ENCODE data around the gene MS4A12. TPM values are rescaled to one million over a fixed set of nuclear protein-coding genes. Genes with fewer than 3 reads are reported as not detected.
"Not testable (repeated sequence)": the region's sequence is repeated elsewhere in the genome, so short reads cannot be mapped to it uniquely, and the experiment has no call there.

The MS4A12 gene
- total RNA-seq, 1 experiment from 2014 or later, result not detected

DNA sequence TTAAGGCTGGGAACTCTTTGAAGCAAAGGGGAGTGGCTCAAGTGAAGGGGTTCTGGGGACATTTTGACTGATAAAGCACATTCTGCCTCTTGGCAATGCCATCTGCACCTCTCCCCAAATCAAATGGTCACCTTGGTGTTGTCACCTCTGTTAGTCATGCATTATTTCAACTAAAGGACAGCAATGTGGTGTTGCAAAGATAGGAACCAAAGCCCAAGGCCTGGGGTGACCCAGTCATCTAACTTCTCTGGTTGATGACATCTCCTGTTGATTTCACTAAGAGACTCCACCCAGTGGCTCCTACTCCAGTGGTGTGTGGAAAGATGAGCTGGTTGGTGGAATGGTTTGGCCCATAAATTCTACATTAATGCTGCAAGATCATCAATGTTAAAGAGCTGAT, 44.7 kb upstream of the MS4A12 start:
- Histone ChIP-seq H3K4me3 (ENCODE audit: low read depth in 2 of 2, low read length in 2 of 2) (no peak overlapping the region), H3K9me3 (ENCODE audit: control insufficient read depth, insufficient read depth, low read depth, low read length) (no peaks in the 10 kb centered on the region), H3K4me1 (ENCODE audit: control insufficient read depth, insufficient read depth, low read length) (no peaks in the 10 kb centered on the region), H3K27me3 (ENCODE audit: control insufficient read depth, insufficient read depth, low read length) (no peaks in the 10 kb centered on the region), H3K27ac (ENCODE audit: low read length) (no peak overlapping the region), H3K36me3 (ENCODE audit: control insufficient read depth, insufficient read depth, low read length) (no peaks in the 10 kb centered on the region)
- intact Hi-C loops (cut with micrococcal nuclease; ENCODE audit: unreplicated experiment), result no loop called here
- in situ Hi-C loops (cut with HindIII; ENCODE audit: low pct_unique_long_range_greater_than_20kb, low sequenced_read_pairs), result no loop called here
- ATAC-seq, result no peak
- no peak for DNase-seq (ENCODE audit: low read depth, low spot score)
- ChIA-PET POLR2A (no interaction called here), CTCF (no interaction called here)
- BruUV-seq (replicated peaks), result no TSS peak
- no peak for TF ChIP-seq TCF7L2 (IDR thresholded peaks at IDR 0.05; ENCODE audit: low read depth, low read length)
- TF ChIP-seq, protein P1, sequence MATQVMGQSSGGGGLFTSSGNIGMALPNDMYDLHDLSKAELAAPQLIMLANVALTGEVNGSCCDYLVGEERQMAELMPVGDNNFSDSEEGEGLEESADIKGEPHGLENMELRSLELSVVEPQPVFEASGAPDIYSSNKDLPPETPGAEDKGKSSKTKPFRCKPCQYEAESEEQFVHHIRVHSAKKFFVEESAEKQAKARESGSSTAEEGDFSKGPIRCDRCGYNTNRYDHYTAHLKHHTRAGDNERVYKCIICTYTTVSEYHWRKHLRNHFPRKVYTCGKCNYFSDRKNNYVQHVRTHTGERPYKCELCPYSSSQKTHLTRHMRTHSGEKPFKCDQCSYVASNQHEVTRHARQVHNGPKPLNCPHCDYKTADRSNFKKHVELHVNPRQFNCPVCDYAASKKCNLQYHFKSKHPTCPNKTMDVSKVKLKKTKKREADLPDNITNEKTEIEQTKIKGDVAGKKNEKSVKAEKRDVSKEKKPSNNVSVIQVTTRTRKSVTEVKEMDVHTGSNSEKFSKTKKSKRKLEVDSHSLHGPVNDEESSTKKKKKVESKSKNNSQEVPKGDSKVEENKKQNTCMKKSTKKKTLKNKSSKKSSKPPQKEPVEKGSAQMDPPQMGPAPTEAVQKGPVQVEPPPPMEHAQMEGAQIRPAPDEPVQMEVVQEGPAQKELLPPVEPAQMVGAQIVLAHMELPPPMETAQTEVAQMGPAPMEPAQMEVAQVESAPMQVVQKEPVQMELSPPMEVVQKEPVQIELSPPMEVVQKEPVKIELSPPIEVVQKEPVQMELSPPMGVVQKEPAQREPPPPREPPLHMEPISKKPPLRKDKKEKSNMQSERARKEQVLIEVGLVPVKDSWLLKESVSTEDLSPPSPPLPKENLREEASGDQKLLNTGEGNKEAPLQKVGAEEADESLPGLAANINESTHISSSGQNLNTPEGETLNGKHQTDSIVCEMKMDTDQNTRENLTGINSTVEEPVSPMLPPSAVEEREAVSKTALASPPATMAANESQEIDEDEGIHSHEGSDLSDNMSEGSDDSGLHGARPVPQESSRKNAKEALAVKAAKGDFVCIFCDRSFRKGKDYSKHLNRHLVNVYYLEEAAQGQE (IDR thresholded peaks at IDR 0.05; ENCODE audit: insufficient read depth in 1 of 2, low read depth in 2 of 2, low read length in 1 of 2), result no peak
- TF ChIP-seq, protein P2, sequence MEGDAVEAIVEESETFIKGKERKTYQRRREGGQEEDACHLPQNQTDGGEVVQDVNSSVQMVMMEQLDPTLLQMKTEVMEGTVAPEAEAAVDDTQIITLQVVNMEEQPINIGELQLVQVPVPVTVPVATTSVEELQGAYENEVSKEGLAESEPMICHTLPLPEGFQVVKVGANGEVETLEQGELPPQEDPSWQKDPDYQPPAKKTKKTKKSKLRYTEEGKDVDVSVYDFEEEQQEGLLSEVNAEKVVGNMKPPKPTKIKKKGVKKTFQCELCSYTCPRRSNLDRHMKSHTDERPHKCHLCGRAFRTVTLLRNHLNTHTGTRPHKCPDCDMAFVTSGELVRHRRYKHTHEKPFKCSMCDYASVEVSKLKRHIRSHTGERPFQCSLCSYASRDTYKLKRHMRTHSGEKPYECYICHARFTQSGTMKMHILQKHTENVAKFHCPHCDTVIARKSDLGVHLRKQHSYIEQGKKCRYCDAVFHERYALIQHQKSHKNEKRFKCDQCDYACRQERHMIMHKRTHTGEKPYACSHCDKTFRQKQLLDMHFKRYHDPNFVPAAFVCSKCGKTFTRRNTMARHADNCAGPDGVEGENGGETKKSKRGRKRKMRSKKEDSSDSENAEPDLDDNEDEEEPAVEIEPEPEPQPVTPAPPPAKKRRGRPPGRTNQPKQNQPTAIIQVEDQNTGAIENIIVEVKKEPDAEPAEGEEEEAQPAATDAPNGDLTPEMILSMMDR (IDR thresholded peaks at IDR 0.05), result no peak
- TF ChIP-seq POLR2AphosphoS5 (IDR thresholded peaks at IDR 0.05; ENCODE audit: low read depth, low read length), result no peak
- no peak for TF ChIP-seq SIN3A (IDR thresholded peaks at IDR 0.05; ENCODE audit: borderline replicate concordance, insufficient read depth, low read depth, low read length)

DNA sequence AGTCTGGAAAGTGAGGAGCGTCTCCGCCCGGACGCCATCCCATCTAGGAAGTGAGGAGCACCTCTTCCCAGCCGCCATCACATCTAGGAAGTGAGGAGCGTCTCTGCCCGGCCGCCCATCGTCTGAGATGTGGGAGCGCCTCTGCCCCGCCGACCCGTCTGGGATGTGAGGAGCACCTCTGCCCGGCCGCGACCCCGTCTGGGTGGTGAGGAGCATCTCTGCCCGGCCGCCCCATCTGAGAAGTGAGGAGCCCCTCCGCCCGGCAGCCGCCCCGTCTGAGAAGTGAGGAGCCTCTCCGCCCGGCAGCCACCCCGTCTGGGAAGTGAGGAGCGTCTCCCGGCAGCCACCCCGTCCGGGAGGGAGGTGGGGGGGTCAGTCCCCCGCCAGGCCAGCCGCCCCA, 41.4 kb upstream of the MS4A12 start:
- in situ Hi-C loops (cut with HindIII; ENCODE audit: low pct_unique_long_range_greater_than_20kb, low sequenced_read_pairs); intact Hi-C loops (cut with micrococcal nuclease; ENCODE audit: unreplicated experiment): not testable (repeated sequence)

DNA sequence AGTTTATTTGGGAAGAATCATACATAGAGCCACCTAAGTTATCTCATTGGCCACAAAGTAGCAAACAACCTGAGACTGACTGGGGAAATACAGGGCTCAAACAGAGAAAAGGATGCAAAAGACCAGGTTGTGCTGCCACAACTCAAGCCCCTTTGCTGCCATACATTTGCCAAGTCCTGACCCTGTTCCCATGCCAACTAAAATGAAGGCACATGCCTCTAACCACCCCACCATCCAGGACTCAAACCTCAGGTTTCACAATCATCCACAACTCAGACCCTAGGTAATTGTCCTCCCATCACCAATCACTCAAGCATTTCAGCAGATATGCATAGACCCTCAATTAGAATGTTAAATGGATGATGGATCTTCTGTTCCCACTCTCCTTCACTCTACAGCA, 38.4 kb upstream of the MS4A12 start:
- no peaks in the 10 kb centered on the region for H3K27me3 ChIP-seq (ENCODE audit: control insufficient read depth, insufficient read depth, low read length)
- H3K4me3 ChIP-seq (ENCODE audit: low read depth in 2 of 2, low read length in 2 of 2), result no peak overlapping the region
- H3K9me3 ChIP-seq (ENCODE audit: control insufficient read depth, insufficient read depth, low read depth, low read length), result no peaks in the 10 kb centered on the region
- in situ Hi-C loops (cut with HindIII; ENCODE audit: low pct_unique_long_range_greater_than_20kb, low sequenced_read_pairs) (no loop called here), intact Hi-C loops (cut with micrococcal nuclease; ENCODE audit: unreplicated experiment) (no loop called here)
- no peak overlapping the region for H3K27ac ChIP-seq (ENCODE audit: low read length)
- H3K4me1 ChIP-seq (ENCODE audit: control insufficient read depth, insufficient read depth, low read length), result no peaks in the 10 kb centered on the region
- no peaks in the 10 kb centered on the region for H3K36me3 ChIP-seq (ENCODE audit: control insufficient read depth, insufficient read depth, low read length)
- CTCF ChIA-PET, result no interaction called here
- TF ChIP-seq SIN3A (IDR thresholded peaks at IDR 0.05; ENCODE audit: borderline replicate concordance, insufficient read depth, low read depth, low read length), result no peak
- TF ChIP-seq, protein P1 (IDR thresholded peaks at IDR 0.05; ENCODE audit: insufficient read depth in 1 of 2, low read depth in 2 of 2, low read length in 1 of 2), result no peak
- TF ChIP-seq TCF7L2 (IDR thresholded peaks at IDR 0.05; ENCODE audit: low read depth, low read length), result no peak
- TF ChIP-seq, protein P2 (IDR thresholded peaks at IDR 0.05), result no peak
- no peak for TF ChIP-seq POLR2AphosphoS5 (IDR thresholded peaks at IDR 0.05; ENCODE audit: low read depth, low read length)
- ATAC-seq (no peak), DNase-seq (ENCODE audit: low read depth, low spot score) (no peak)
- BruUV-seq (replicated peaks), result no TSS peak
- POLR2A ChIA-PET, result no interaction called here

More for the DNA sequence above, 41.4 kb upstream of the MS4A12 start:
- H3K4me1 ChIP-seq (ENCODE audit: control insufficient read depth, insufficient read depth, low read length); H3K9me3 ChIP-seq (ENCODE audit: control insufficient read depth, insufficient read depth, low read depth, low read length); POLR2A ChIA-PET; DNase-seq (ENCODE audit: low read depth, low spot score); H3K4me3 ChIP-seq (ENCODE audit: low read depth in 2 of 2, low read length in 2 of 2); H3K27ac ChIP-seq (ENCODE audit: low read length); ATAC-seq; BruUV-seq (replicated peaks); H3K27me3 ChIP-seq (ENCODE audit: control insufficient read depth, insufficient read depth, low read length); CTCF ChIA-PET; H3K36me3 ChIP-seq (ENCODE audit: control insufficient read depth, insufficient read depth, low read length): not testable (repeated sequence)

Measured in Panc1 (cell line).